GM19099 (cell line): Measurements from ENCODE around the gene TMTC2.

Experiments used
- POLR2A ChIP-seq: IDR thresholded peaks from 3 replicates; pipeline ENCODE4 v1.6.1; 2011; ENCODE audit warnings: low read depth; ENCODE audit not compliant: insufficient read length; ENCODE audit errors: extremely low read depth

Gene TMTC2

GRCh38 chr12:82858534-82858917, 171.8 kb downstream of the TMTC2 start:
- TF ChIP-seq POLR2A, result no peak

- TF ChIP-seq POLR2A, result no peak
These were observed 175.5 kb downstream of the TMTC2 start for GRCh38 chr12:82862069-82862841.

GRCh38 chr12:82862876-82863649, 176.4 kb downstream of the TMTC2 start:
- TF ChIP-seq POLR2A, result no peak

- no peak for TF ChIP-seq POLR2A
These were observed 179.6 kb downstream of the TMTC2 start for GRCh38 chr12:82866227-82866775.

DNA sequence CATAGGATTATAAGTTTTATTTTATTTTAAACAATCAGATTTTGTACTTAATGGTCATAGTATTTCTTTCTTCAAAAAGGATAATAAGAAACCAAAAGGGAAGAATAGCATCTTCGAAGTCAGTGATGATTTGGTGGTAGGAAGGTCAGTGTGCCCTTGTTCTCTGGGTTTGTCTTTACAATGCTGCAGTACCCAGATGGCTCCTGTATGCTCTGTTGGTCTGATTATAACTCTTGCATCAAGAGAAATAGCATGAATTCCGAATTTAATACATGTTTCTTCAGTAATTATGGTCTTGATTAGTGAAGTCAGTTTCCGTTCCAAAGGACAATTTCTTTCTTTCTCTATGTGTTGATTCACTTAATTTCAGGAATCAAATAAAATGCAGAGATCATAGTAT, 180.2 kb downstream of the TMTC2 start:
- TF ChIP-seq POLR2A, result no peak

DNA sequence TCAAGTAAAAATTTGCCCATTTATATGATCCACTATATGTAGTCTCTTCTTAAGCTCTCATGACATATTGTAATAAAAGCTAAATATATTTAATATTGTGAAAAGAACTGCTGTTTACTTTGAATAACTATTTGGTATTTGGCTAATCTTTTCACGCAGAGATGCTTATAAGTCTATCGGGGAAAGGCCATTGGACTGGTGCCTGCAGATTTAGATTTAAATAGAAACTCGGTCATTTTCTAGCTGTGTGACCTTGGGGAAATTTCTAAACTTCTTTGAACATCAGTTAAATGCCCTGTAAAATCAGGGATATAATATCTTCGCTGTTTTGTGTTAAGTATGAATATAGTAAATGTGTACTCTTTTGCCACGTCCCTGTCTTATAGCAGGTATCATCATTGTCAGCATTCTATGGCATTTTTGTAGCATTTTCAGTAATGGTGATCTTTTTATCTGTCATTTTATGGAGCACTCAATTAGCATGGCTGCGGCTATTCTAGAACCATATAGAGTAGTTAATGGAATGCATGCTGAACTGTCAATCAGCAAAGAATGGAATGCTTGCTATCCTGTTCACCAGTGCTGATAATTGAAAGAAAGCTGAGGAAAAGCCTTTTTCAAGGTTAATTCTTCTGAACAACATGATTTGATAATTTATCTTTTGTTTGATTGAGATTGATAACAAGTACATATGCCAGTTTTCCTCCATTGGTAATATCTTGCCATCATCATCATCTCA, 181.2 kb downstream of the TMTC2 start:
- no peak for TF ChIP-seq POLR2A

GRCh38 chr12:82870771-82871377, 184.2 kb downstream of the TMTC2 start:
- TF ChIP-seq POLR2A, result no peak

DNA sequence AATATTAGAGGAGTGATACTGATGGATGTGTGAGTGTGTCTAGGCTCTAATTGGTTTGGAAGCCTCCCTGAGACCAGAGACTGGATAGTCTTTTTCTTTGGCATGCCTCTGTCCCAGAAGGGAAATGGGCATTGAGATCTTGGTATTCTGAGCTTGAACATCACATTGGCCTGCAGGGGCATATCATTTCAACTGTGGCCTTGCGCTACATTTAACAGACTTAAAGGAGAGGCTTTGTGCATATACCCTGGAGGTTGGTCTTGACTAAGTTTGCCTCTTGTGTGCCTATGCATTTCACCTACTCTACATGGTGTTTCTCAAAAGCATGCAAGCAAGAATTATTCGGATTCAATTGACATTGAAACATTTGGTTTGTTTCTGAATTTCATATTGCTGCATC, 185.4 kb downstream of the TMTC2 start:
- no peak for TF ChIP-seq POLR2A

- no peak for TF ChIP-seq POLR2A
These were observed 186.6 kb downstream of the TMTC2 start for GRCh38 chr12:82873309-82873708.

- no peak for TF ChIP-seq POLR2A
These were observed 187.2 kb downstream of the TMTC2 start for GRCh38 chr12:82873951-82874350.

- no peak for TF ChIP-seq POLR2A
These were observed 188.2 kb downstream of the TMTC2 start for GRCh38 chr12:82874945-82875344.

- no peak for TF ChIP-seq POLR2A
These were observed 189.4 kb downstream of the TMTC2 start for GRCh38 chr12:82876075-82876474.

- TF ChIP-seq POLR2A, result no peak
These were observed 191.3 kb downstream of the TMTC2 start for GRCh38 chr12:82877963-82878362.

- no peak for TF ChIP-seq POLR2A
These were observed 193.8 kb downstream of the TMTC2 start for GRCh38 chr12:82880442-82880901.
